Body of pancreas (tissue), 4 donors: Measurements from ENCODE around the gene RNF223. TPM values are rescaled to one million over a fixed set of nuclear protein-coding genes. Genes with fewer than 3 reads are reported as not detected.

Experiments used
- ATAC-seq: fragments of 150-250 bp; one replicate; pipeline ENCODE4 v1.9.1; 2016
- DNase-seq, 4 donors: peaks; one replicate each; pipeline ENCODE4 v3.0.0-alpha.2; 2019
- H3K27ac ChIP-seq, 4 donors: fragments of 200-600 bp; sonication (generic); 1 replicate in 3 of 4; 2 replicates in 1 of 4; pipeline versions ENCODE4 v1.5.1 to v1.6.1; 2016 to 2019; ENCODE audit warnings: mild to moderate bottlenecking in 1 of 4, mixed read lengths in 1 of 4, moderate library complexity in 1 of 4
- H3K27me3 ChIP-seq, 2 donors: fragments of 200-600 bp; sonication (generic); one replicate each; pipeline ENCODE4 v1.6.0; 2016; ENCODE audit warnings: mild to moderate bottlenecking in 1 of 2
- H3K36me3 ChIP-seq, 2 donors: fragments of 200-600 bp; sonication (generic); replicated peaks in 1 of 2; 2 replicates each; pipeline ENCODE4 v1.5.1; 2016; ENCODE audit warnings: low read depth in 2 of 2; ENCODE audit not compliant: insufficient read depth in 1 of 2
- H3K4me1 ChIP-seq: fragments of 200-600 bp; sonication (generic); one replicate; pipeline ENCODE4 v1.6.0; 2016
- H3K4me3 ChIP-seq, 2 donors: fragments of 200-600 bp; sonication (generic); 1 replicate in 1 of 2; 2 replicates in 1 of 2; pipeline ENCODE4 v1.5.1; 2016 to 2019
- H3K9me3 ChIP-seq, 3 donors: fragments of 200-600 bp; sonication (generic); 1 replicate in 2 of 3; 2 replicates in 1 of 3; pipeline ENCODE4 v1.5.1; 2016
- POLR2A ChIP-seq, 3 donors: fragments of 450-650 bp; IDR thresholded peaks; one replicate each; pipeline ENCODE4 v1.6.1; 2016; ENCODE audit warnings: antibody characterized with exemption in 3 of 3, mild to moderate bottlenecking in 2 of 3
- whole genome bisulfite sequencing, 2 donors: methylation state at CpG; one replicate each; pipeline ENCODE4 v1.1.5; 2017; 5-methylcytosine and 5-hydroxymethylcytosine counted together
- intact Hi-C: fragments of 100-400 bp; cut with DNase I; formaldehyde crosslinking; loops from one replicate; pipeline ENCODE4 v1.15.1; 2023
- total RNA-seq, 2 donors: library from RNA; depleted of rRNA; stranded (reverse); fragments of >200 nt; gene quantifications; one replicate each; pipeline ENCODE4 v1.1.0, GENCODE V29; 2016
- TF ChIP-seq, protein P1 (sequence below), 7 experiments: fragments of 450-650 bp in 4 of 7; fragments of 200-600 bp in 3 of 7; sonication (generic) in 3 of 7; IDR thresholded peaks; one replicate each; pipeline ENCODE4 v1.5.1; 2016 to 2019; ENCODE audit warnings: antibody characterized with exemption in 7 of 7

Gene RNF223
- total RNA-seq, 2 donors from 2014 or later: 0.26 TPM; not detected in 1

DNA sequence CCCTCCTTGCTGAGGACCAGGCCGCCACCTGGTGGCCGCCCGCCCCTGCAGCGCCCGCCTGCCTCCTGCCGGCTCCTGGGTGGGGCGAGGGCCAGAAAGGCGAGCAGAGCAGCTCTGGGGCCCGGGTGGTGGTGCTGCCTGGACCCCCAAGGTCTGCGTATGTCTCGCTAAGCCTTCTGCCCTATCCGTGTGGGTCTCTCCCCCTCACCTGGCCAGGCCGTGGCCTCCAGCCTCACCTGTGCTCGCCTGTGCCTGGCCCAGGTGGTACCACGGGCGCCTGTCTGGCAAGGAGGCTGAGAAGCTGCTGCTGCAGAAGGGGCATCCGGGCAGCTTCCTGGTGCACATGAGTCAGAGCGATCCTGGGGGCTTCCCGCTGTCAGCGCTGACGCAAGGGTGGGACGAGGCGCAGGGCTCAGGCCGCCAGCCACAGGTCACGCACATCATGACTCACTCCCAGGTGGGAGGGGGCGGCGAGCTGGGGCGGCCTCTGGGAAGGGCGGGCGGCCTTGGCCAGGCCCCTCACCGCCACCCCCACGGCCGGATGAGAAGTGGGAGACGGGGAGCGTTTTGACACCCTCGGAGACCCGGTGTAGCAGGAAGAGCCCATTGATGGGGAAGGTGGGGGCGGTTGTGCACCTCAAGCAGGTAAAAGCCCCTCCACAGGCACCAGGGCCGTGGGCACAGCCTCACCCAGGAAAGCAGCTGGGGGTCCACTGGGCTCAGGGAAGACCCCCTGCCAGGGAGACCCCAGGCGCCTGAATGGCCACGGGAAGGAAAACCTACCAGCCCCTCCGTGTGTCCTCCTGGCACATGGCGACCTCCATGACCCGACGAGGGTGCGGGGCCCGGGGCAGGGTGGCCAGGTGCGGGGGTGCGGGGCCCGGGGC, 9.9 kb downstream of the RNF223 start:
- H3K36me3 ChIP-seq: no peaks in the 10 kb centered on the region
- no peaks in the 10 kb centered on the region for H3K9me3 ChIP-seq
- WGBS, 2 donors: 4 to 5% methylated on average over 8 to 49 of the region's 50 CpGs
- DNase-seq: peak; percentile 68 to 80 (median 74)
- ATAC-seq: peak; percentile 55
- intact Hi-C loops: loop anchor here (5.0 kb wide), 1 partner anchor 82 kb away; the partner anchor contains the start of gene PERM1
- peaks cover 0 to 7% of the 10 kb centered on the region in 2 donors for H3K27me3 ChIP-seq
- TF ChIP-seq POLR2A (IDR thresholded peaks at IDR 0.05): peak in 2 of 3 donors; percentile 9 to 21
- TF ChIP-seq, protein P1, sequence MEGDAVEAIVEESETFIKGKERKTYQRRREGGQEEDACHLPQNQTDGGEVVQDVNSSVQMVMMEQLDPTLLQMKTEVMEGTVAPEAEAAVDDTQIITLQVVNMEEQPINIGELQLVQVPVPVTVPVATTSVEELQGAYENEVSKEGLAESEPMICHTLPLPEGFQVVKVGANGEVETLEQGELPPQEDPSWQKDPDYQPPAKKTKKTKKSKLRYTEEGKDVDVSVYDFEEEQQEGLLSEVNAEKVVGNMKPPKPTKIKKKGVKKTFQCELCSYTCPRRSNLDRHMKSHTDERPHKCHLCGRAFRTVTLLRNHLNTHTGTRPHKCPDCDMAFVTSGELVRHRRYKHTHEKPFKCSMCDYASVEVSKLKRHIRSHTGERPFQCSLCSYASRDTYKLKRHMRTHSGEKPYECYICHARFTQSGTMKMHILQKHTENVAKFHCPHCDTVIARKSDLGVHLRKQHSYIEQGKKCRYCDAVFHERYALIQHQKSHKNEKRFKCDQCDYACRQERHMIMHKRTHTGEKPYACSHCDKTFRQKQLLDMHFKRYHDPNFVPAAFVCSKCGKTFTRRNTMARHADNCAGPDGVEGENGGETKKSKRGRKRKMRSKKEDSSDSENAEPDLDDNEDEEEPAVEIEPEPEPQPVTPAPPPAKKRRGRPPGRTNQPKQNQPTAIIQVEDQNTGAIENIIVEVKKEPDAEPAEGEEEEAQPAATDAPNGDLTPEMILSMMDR (IDR thresholded peaks at IDR 0.05): peak; percentile 81 to 96 (median 91)
- peaks cover 33% of the 10 kb centered on the region for H3K4me1 ChIP-seq
- H3K27ac ChIP-seq: no peak overlapping the region
- H3K4me3 ChIP-seq: no peak overlapping the region

DNA sequence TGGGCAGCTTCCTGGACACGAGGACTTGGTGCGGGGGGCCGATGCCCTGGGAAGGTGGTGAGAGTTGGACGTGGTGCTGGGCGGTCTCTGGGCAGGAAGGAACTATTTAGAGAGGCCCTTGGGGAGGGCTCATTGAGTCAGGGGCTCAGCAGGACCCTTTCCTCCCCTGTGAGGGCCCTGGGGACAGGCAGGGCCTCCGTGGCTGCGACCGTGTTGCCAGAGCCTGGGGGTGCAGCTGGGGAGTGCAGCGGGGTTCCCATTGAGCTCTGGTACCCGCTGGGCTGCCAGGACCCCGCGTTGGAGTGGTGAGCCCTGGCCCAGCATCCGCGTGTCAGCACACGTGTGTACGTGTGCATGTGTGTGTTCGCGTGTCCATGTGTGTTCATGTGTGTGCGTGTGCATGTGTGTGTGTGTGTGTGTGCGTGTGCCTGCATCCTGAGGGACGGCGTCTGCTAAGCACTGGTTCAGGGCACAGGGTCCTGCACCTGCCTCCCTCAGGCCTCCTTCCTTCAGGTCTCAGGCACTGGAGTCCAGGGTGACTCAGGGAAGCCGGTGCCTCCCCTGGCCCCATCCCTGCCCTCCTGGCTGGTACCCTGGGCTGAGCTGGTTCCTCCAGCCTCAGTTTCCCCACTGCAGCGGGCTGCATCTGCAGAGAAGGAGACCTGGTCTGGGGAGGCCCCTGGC, 10.7 kb downstream of the RNF223 start:
- intact Hi-C loops: loop anchor here (5.0 kb wide), 1 partner anchor 81 kb away; the partner anchor contains the start of gene PERM1
- 46 to 80% methylated on average over 7 to 21 of the region's 24 CpGs for WGBS, 2 donors
- Histone ChIP-seq H3K36me3 (no peaks in the 10 kb centered on the region), H3K27me3 (peaks cover 0 to 10% of the 10 kb centered on the region in 2 donors), H3K27ac (no peak overlapping the region), H3K4me3 (no peak overlapping the region), H3K9me3 (no peaks in the 10 kb centered on the region), H3K4me1 (peaks cover 38% of the 10 kb centered on the region)
- no peak for ATAC-seq
- DNase-seq: no peak
- TF ChIP-seq POLR2A (IDR thresholded peaks at IDR 0.05): no peak
- TF ChIP-seq, protein P1 (IDR thresholded peaks at IDR 0.05): no peak

- ATAC-seq (no peak), DNase-seq (no peak)
- no peaks in the 10 kb centered on the region for H3K36me3 ChIP-seq
- H3K4me3 ChIP-seq: no peak overlapping the region
- intact Hi-C loops: loop anchor here (5.0 kb wide), 1 partner anchor 80 kb away; the partner anchor contains the start of gene PERM1
- WGBS, 2 donors: 30 to 51% methylated on average over 6 to 28 of the region's 29 CpGs
- peaks cover 0 to 14% of the 10 kb centered on the region in 2 donors for H3K27me3 ChIP-seq
- no peak overlapping the region for H3K27ac ChIP-seq
- no peaks in the 10 kb centered on the region for H3K9me3 ChIP-seq
- TF ChIP-seq POLR2A (IDR thresholded peaks at IDR 0.05): no peak
- TF ChIP-seq, protein P1 (IDR thresholded peaks at IDR 0.05): no peak
- peaks cover 37% of the 10 kb centered on the region for H3K4me1 ChIP-seq
These were observed 11.6 kb downstream of the RNF223 start for GRCh38 chr1:1062348-1063163.

- WGBS, 2 donors: 58 to 93% methylated on average over 6 to 9 of the region's 18 CpGs
- H3K9me3 ChIP-seq: no peaks in the 10 kb centered on the region
- H3K4me1 ChIP-seq: peaks cover 37% of the 10 kb centered on the region
- TF ChIP-seq, protein P1 (IDR thresholded peaks at IDR 0.05): no peak
- TF ChIP-seq POLR2A (IDR thresholded peaks at IDR 0.05): no peak
- peaks cover 0 to 14% of the 10 kb centered on the region in 2 donors for H3K27me3 ChIP-seq
- H3K36me3 ChIP-seq: no peaks in the 10 kb centered on the region
- no peak overlapping the region for H3K27ac ChIP-seq
- ATAC-seq (no peak), DNase-seq (no peak)
- intact Hi-C loops: loop anchor here (5.0 kb wide), 1 partner anchor 80 kb away; the partner anchor contains the start of gene PERM1
- no peak overlapping the region for H3K4me3 ChIP-seq
These were observed 12.3 kb downstream of the RNF223 start for GRCh38 chr1:1061682-1062345.
